SK-MEL-5 (cell line): Measurements from ENCODE around the gene DRAM1. TPM values are rescaled to one million over a fixed set of nuclear protein-coding genes. Genes with fewer than 3 reads are reported as not detected.

Experiments
- DNase-seq: peaks from one replicate; pipeline ENCODE4 v3.0.0-alpha.2; 2016; ENCODE audit warnings: low read depth, low spot score
- in situ Hi-C: cut with HindIII; loops from 2 replicates; pipeline ENCODE4 v1.10.0; 2016; ENCODE audit warnings: low sequenced_read_pairs, high pct_unique_total_duplicates, low pct_unique_long_range_greater_than_20kb
- total RNA-seq: library from RNA; depleted of rRNA; stranded (reverse); fragments of >200 nt; shearing (Covaris generic); gene quantifications from 2 replicates; pipeline ENCODE4 v1.2.3, GENCODE V29; 2014

DRAM1 gene
- total RNA-seq, 1 experiment from 2014 or later = 9.3 TPM

- no peak for DNase-seq
- in situ Hi-C loops = no loop called here
Measured at GRCh38 chr12:101927999-101928398, 50.6 kb downstream of the DRAM1 start.

DNA sequence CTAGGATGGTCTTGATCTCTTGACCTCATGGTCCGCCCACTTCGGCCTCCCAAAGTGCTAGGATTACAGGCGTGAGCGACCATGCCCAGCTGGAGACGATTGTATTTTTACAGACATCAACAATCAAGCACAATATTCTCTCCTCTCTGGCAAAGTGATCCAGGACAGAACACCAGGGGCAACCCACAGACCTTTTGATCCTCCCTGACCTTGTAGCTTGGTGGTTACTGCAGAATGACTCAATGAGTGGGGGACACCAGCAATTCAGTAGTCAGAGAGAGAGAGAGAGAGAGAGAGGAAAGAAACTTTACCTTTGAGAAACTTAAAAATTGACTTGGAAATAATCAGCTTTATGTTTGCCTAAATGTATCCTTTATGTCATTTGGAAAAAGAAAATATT, 51.2 kb downstream of the DRAM1 start:
- in situ Hi-C loops = no loop called here
- no peak for DNase-seq

DNA sequence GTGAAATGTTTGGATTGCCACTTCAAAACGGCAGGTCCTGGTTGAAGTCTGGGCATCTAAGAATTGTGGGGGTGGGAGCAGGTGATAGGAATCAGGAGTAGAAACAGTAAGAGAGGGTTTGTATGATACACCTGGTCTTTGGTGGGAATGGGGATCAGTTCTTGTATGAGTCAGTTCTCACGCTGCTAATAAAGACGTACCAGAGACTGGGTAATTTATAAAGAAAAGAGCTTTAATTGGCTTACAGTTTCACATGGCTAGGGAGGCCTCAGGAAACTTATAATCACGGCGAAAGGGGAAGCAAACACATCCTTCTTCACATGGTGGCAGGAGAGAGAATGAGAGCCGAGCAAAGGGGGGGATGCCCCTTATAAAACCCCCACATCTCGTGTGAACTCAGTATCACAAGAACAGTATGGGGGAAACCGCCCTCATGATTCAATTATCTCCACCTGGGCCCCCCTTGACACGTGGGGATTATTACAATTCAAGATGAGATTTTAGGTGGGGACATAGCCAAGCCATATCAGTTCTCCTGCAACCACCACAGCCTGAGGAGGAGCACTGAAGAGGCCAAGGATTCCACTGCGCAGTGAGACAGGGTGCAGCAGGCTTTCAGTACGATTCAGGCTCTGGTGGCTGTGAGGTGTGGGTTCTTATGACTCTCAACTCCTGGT, 52.1 kb downstream of the DRAM1 start:
- DNase-seq = no peak
- in situ Hi-C loops = no loop called here

GRCh38 chr12:101931498-101932326, 54.3 kb downstream of the DRAM1 start:
- no peak for DNase-seq
- in situ Hi-C loops = no loop called here

GRCh38 chr12:101933866-101934514, 56.6 kb downstream of the DRAM1 start:
- no peak for DNase-seq
- in situ Hi-C loops = no loop called here

GRCh38 chr12:101935890-101936746, 58.7 kb downstream of the DRAM1 start:
- peak; percentile 83 for DNase-seq
- in situ Hi-C loops = no loop called here

- in situ Hi-C loops = no loop called here
- DNase-seq = no peak
Measured at GRCh38 chr12:101939306-101939705, 61.9 kb downstream of the DRAM1 start.

- peak; percentile 84 for DNase-seq
- in situ Hi-C loops = no loop called here
Measured at GRCh38 chr12:101939856-101940265, 62.5 kb downstream of the DRAM1 start.

- in situ Hi-C loops = no loop called here
- no peak for DNase-seq
Measured at GRCh38 chr12:101940400-101940950, 63.1 kb downstream of the DRAM1 start.

DNA sequence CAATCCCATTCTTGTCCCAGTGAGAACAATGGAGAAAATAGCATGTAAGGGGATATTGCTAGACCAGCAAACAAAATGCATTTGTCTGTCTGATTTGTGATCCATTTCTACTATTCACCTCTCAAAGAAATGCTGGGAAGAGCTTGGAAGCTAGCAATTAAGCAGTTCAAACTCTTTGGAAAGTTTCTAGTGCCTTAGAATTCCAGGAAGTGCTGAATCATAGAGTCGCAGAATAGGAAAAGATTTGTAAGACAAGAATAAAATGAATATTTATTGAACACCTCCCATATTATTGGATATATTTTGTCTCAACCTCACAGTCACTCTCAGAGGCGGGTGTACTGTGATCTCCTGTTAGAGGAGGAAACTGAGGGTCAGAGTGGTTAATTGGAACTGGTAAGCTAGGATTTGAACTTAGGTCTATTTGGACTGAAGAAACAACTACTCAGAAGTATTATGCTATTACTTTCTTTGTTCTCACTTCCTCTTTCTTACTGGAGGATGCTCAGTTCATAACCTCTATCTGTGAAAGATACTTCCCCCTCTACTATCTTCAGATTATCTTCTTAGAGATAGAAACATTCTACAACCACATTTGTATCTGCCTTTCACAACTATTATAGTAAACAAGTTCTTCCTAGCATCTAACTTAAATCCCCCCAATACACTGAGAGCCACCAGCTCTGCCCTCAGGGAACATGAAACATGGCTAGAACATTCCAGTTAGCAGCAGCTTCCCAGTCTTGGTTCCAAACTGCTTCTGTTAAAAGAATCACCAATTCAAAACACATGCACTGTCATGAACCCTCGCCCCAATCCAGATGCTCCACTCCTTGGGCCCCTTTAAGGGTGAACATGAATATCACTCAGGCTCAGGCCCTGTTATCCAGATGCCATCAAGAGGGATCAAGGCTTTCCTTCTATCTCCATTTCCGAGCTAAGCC, 64.2 kb downstream of the DRAM1 start:
- no peak for DNase-seq
- in situ Hi-C loops = no loop called here

DNA sequence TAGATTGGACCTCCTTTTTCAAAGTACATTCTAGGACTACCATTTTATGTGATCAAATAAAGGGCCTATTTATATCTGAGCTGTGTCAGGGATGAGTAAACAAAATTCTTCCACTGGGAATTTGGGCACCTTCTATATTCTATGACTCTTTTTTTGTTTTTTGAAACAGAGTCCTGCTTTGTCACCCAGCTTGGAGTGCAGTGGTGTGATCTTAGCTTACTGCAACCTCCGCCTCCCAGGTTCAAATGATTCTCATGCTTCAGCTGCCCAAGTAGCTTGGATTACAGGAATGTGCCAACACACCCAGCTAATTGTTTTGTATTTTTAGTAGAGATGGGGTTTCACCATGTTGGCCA, 64.8 kb downstream of the DRAM1 start:
- in situ Hi-C loops = no loop called here
- peak; percentile 61 for DNase-seq

- no peak for DNase-seq
- in situ Hi-C loops = no loop called here
Measured at GRCh38 chr12:101945369-101946232, 68.2 kb downstream of the DRAM1 start.

- in situ Hi-C loops = no loop called here
Measured at GRCh38 chr12:101946233-101946611, 68.8 kb downstream of the DRAM1 start.

DNA sequence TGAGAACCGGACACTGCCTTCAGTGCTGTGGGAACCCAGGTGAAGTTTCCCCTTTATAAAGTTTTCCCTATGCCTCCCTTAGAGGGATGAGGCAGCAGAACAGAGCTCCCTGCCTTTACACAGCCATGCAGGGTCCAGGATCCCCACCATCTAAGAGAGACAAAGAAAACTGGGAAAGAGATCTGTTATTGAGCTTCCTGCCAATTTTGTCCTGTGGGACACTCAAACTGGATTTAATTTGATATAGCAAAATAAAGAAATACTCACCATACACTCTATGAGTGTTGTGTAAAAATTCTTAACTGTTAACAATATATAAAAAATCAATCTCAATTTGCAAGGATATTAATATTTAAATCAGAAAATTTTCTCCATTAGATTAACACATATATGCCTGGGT, 69.9 kb downstream of the DRAM1 start:
- no peak for DNase-seq
- in situ Hi-C loops = no loop called here

More at GRCh38 chr12:101946233-101946611, 68.8 kb downstream of the DRAM1 start:
- no peak for DNase-seq

DNA sequence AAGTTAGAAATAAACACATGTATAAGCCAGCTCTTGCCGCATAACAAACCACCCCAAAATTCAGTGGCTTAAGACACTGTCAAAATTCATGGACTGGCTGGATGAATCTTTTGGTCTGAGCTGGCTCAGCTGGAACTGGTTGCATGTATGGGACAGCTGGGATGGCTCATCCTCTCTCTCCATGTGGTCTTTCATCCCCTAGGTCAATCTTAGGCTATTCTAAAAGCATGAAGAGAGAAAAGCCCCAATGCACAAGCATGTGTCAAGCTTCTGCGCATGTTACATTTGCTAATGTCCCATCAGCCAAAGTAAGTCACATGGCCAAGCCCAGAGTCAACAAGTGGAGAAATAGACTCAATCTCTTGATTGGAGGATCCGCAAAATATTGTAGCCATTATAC, 71.0 kb downstream of the DRAM1 start:
- no peak for DNase-seq
- in situ Hi-C loops = no loop called here
